Left kidney (tissue), 2 donors: ENCODE data around the gene DOCK7. TPM values are rescaled to one million over a fixed set of nuclear protein-coding genes. Genes with fewer than 3 reads are reported as not detected.

Experiments
- DNase-seq: peaks from one replicate; pipeline ENCODE4 v3.0.0-alpha.2; 2013
- polyA plus RNA-seq: library from polyadenylated mRNA; unstranded; fragments of 120-200 nt; gene quantifications from one replicate; pipeline ENCODE4 v1.2.1, GENCODE V29; 2013; ENCODE audit not compliant: insufficient read length

Gene DOCK7
- polyA plus RNA-seq, 1 donor = 74.6 TPM

- no peak for DNase-seq
Observed at GRCh38 chr1:62448221-62448933, 239.8 kb downstream of the DOCK7 start.

- DNase-seq = no peak
Observed at GRCh38 chr1:62444701-62445100, 243.5 kb downstream of the DOCK7 start.

GRCh38 chr1:62439652-62440371 is 248.4 kb downstream of the DOCK7 start:
- no peak for DNase-seq

- DNase-seq = no peak
Observed at GRCh38 chr1:62438163-62438562, 250.0 kb downstream of the DOCK7 start.

GRCh38 chr1:62437273-62437940 is 250.8 kb downstream of the DOCK7 start:
- DNase-seq = no peak

GRCh38 chr1:62436466-62437272 is 251.5 kb downstream of the DOCK7 start, which contains the start of gene USP1:
Gene USP1, plus strand, starts transcription at chr1:62437049. Its CDS starts 2,819 bp downstream, at chr1:62439868.
- no peak for DNase-seq

GRCh38 chr1:62436039-62436465 is 252.1 kb downstream of the DOCK7 start:
- peak; percentile 100 for DNase-seq

- no peak for DNase-seq
Observed at GRCh38 chr1:62435231-62436038, 252.8 kb downstream of the DOCK7 start.

GRCh38 chr1:62434618-62435001 is 253.6 kb downstream of the DOCK7 start:
- DNase-seq = no peak

- DNase-seq = no peak
Observed at GRCh38 chr1:62433861-62434617, 254.1 kb downstream of the DOCK7 start.

- no peak for DNase-seq
Observed at GRCh38 chr1:62429581-62429980, 258.6 kb downstream of the DOCK7 start.

- DNase-seq = no peak
Observed at GRCh38 chr1:62428351-62428750, 259.8 kb downstream of the DOCK7 start.

GRCh38 chr1:62426794-62427193 is 261.4 kb downstream of the DOCK7 start:
- DNase-seq = no peak

- DNase-seq = no peak
Observed at GRCh38 chr1:62426237-62426636, 261.9 kb downstream of the DOCK7 start.

GRCh38 chr1:62425041-62425440 is 263.1 kb downstream of the DOCK7 start:
- no peak for DNase-seq

GRCh38 chr1:62424411-62424810 is 263.8 kb downstream of the DOCK7 start:
- DNase-seq = no peak

- no peak for DNase-seq
Observed at GRCh38 chr1:62423580-62424242, 264.5 kb downstream of the DOCK7 start.

- DNase-seq = no peak
Observed at GRCh38 chr1:62420214-62420613, 268.0 kb downstream of the DOCK7 start.

- no peak for DNase-seq
Observed at GRCh38 chr1:62417351-62417999, 270.7 kb downstream of the DOCK7 start.
